Progenitor cell of endocrine pancreas (in vitro differentiated cells): ENCODE results near the gene POLR3GL. TPM values are rescaled to one million over a fixed set of nuclear protein-coding genes. Genes with fewer than 3 reads are reported as not detected.
"Not testable (repeated sequence)": the region's sequence is repeated elsewhere in the genome, so short reads cannot be mapped to it uniquely, and the experiment has no call there.

Source experiments
- DNase-seq: peaks from one replicate; pipeline ENCODE4 v3.0.0; 2021; ENCODE audit warnings: low spot score; ENCODE audit not compliant: unreplicated experiment
- H3K27ac Mint-ChIP-seq: 2 replicates; pipeline ENCODE4 v1.8.0; 2021; ENCODE audit warnings: mild to moderate bottlenecking, moderate library complexity, mixed read lengths
- H3K27me3 Mint-ChIP-seq: 2 replicates; pipeline ENCODE4 v1.8.0; 2021; ENCODE audit warnings: mixed read lengths
- H3K36me3 Mint-ChIP-seq: 2 replicates; pipeline ENCODE4 v1.8.0; 2022; ENCODE audit warnings: mixed read lengths; ENCODE audit not compliant: insufficient read depth
- H3K4me1 Mint-ChIP-seq: 2 replicates; pipeline ENCODE4 v1.8.0; 2021; ENCODE audit warnings: low read depth, mixed read lengths
- H3K4me3 Mint-ChIP-seq: 2 replicates; pipeline ENCODE4 v1.8.0; 2021; ENCODE audit warnings: low read depth, mild to moderate bottlenecking, moderate library complexity, mixed read lengths
- H3K9me3 Mint-ChIP-seq: 2 replicates; pipeline ENCODE4 v1.8.0; 2021; ENCODE audit warnings: low read depth, mixed read lengths
- CTCF ChIP-seq: fragments of 200-600 bp; sonication (generic); IDR thresholded peaks from one replicate; pipeline ENCODE4 v1.5.0; 2021; ENCODE audit warnings: antibody characterized with exemption, mild to moderate bottlenecking; ENCODE audit not compliant: unreplicated experiment
- total RNA-seq: library from RNA; stranded (reverse); gene quantifications from 2 replicates; pipeline ENCODE4 v1.2.1, GENCODE V29; 2021

The POLR3GL gene
- total RNA-seq, 1 donor from 2014 or later = 13.7 TPM

GRCh38 chr1:145927916-145928643 is 36.4 kb upstream of the POLR3GL start:
- Mint-ChIP-seq H3K4me3 (peak overlapping the region; percentile 69), H3K27me3 (no peaks in the 10 kb centered on the region), H3K36me3 (peaks cover 2% of the 10 kb centered on the region), H3K27ac (no peak overlapping the region), H3K9me3 (no peaks in the 10 kb centered on the region), H3K4me1 (peaks cover 12% of the 10 kb centered on the region)
- no peak for TF ChIP-seq CTCF
- DNase-seq = no peak

DNA sequence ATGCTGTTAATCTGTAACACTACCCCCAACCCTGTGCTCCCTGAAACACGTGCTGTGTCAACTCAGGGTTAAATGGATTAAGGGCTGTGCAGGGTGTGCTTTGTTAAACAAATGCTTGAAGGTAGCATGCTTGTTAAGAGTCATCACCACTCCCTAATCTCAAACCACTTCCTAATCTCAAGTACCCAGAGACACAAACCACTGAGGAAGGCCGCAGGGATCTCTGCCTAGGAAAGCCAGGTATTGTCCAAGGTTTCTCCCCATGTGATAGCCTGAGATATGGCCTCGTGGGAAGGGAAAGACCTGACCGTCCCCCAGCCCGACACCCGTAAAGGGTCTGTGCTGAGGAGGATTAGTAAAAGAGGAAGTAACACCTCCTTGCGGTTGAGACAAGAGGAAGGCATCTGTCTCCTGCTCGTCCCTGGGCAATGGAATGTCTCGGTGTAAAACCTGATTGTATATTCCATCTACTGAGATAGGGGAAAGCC is 31.9 kb upstream of the POLR3GL start:
- Mint-ChIP-seq H3K4me1 (peaks cover 16% of the 10 kb centered on the region), H3K27ac (peak overlapping the region; percentile 89)
- not testable (repeated sequence) for H3K27me3 Mint-ChIP-seq, DNase-seq, H3K9me3 Mint-ChIP-seq, H3K36me3 Mint-ChIP-seq, H3K4me3 Mint-ChIP-seq

GRCh38 chr1:145935708-145936107 is 28.8 kb upstream of the POLR3GL start:
- TF ChIP-seq CTCF = no peak
- H3K4me3 Mint-ChIP-seq = no peak overlapping the region
- H3K36me3 Mint-ChIP-seq = no peaks in the 10 kb centered on the region
- peaks cover 14% of the 10 kb centered on the region for H3K4me1 Mint-ChIP-seq
- H3K27me3 Mint-ChIP-seq = peaks cover 4% of the 10 kb centered on the region
- H3K9me3 Mint-ChIP-seq = no peaks in the 10 kb centered on the region
- DNase-seq = no peak
- no peak overlapping the region for H3K27ac Mint-ChIP-seq

GRCh38 chr1:145936247-145936646 is 28.2 kb upstream of the POLR3GL start:
- H3K36me3 Mint-ChIP-seq = no peaks in the 10 kb centered on the region
- no peak overlapping the region for H3K4me3 Mint-ChIP-seq
- no peak overlapping the region for H3K27ac Mint-ChIP-seq
- H3K9me3 Mint-ChIP-seq = no peaks in the 10 kb centered on the region
- peaks cover 4% of the 10 kb centered on the region for H3K27me3 Mint-ChIP-seq
- TF ChIP-seq CTCF = no peak
- no peak for DNase-seq
- H3K4me1 Mint-ChIP-seq = peaks cover 14% of the 10 kb centered on the region

- Mint-ChIP-seq H3K4me1 (peaks cover 12% of the 10 kb centered on the region), H3K9me3 (no peaks in the 10 kb centered on the region), H3K4me3 (no peak overlapping the region), H3K36me3 (no peaks in the 10 kb centered on the region), H3K27ac (no peak overlapping the region), H3K27me3 (peaks cover 9% of the 10 kb centered on the region)
- TF ChIP-seq CTCF = no peak
- DNase-seq = no peak
Observed at GRCh38 chr1:145937436-145937835, 27.1 kb upstream of the POLR3GL start.

DNA sequence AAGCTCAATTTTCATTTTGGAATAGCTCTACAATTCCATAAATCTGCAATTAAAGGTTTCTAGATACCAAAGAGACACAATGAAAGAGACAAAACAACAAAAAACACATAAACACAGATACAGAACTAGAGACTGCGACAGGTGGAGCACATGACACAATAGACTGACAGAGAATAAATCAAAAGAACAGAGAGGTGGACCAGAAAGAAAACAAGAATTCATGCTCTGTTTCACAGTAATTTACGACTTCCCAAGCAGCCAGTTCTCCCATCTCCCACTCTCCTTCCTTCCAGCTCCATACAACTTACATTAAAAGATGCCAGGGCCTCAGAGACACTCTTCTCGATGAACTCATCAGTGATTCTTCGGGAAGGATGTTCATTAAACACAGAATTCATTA is 22.1 kb upstream of the POLR3GL start:
- peak overlapping the region; percentile 50 for H3K27ac Mint-ChIP-seq
- H3K9me3 Mint-ChIP-seq = no peaks in the 10 kb centered on the region
- TF ChIP-seq CTCF = no peak
- H3K36me3 Mint-ChIP-seq = no peaks in the 10 kb centered on the region
- no peaks in the 10 kb centered on the region for H3K4me1 Mint-ChIP-seq
- H3K4me3 Mint-ChIP-seq = no peak overlapping the region
- peaks cover 10% of the 10 kb centered on the region for H3K27me3 Mint-ChIP-seq
- DNase-seq = no peak
